HTERT RPE-1 (cell line): ENCODE measurements around the gene UNC13B.
"Not testable (repeated sequence)": the region's sequence is repeated elsewhere in the genome, so short reads cannot be mapped to it uniquely, and the experiment has no call there.

Experiments
- in situ Hi-C: fragments of 300-500 bp; cut with MboI; formaldehyde crosslinking; loops from 4 replicates; pipeline ENCODE4 v1.14.3; 2020; ENCODE audit warnings: low sequenced_read_pairs

The UNC13B gene

GRCh38 chr9:35162605-35163315 is 951 bp downstream of the UNC13B start:
- in situ Hi-C loops = no loop called here

- in situ Hi-C loops = no loop called here
These were observed 1.6 kb downstream of the UNC13B start for GRCh38 chr9:35163413-35163812.

DNA sequence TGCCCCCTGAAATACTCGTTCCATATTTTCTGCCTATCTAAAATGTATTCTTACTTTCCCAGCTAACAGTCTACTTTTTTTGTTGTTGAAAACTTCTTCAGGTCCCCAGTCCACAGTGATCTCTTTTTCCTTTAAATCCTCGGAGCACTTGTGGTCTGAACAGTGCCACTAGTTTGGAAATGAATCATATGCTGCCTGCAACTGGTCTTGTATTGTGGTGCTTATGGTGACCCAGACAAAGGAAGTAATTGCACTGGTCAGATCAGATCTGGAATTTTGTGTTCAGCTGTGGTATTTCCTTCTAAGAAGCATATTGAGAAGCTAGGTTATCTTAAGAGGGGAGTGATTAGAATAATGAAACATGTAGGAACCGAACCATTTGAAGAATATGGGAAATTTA is 2.9 kb downstream of the UNC13B start:
- in situ Hi-C loops = no loop called here

- in situ Hi-C loops = not testable (repeated sequence)
These were observed 5.6 kb downstream of the UNC13B start for GRCh38 chr9:35167429-35167828.

GRCh38 chr9:35168963-35169362 is 7.2 kb downstream of the UNC13B start:
- in situ Hi-C loops = no loop called here

- in situ Hi-C loops = no loop called here
These were observed 11.1 kb downstream of the UNC13B start for GRCh38 chr9:35172878-35173277.

DNA sequence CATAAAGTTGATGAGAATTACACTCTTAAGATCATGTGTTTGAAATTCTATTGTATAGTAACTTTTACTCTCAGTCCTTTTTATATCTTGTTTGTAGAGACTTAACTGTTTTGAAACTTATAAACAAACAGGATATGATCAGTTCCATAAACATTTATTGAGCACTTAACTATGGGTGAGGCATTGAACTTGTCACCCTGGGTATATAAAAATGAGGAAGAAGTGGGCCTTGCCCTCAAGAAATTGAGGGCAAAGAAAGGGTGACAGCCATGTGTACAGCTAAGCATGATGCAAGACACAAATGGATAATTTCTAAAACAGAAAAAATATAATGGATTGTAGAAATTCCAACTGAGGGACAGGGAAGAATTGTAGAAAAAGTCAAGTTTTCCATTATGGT is 15.7 kb downstream of the UNC13B start:
- in situ Hi-C loops = no loop called here

GRCh38 chr9:35179347-35180280 is 17.8 kb downstream of the UNC13B start:
- in situ Hi-C loops = no loop called here

GRCh38 chr9:35180801-35181200 is 19.0 kb downstream of the UNC13B start:
- in situ Hi-C loops = no loop called here

DNA sequence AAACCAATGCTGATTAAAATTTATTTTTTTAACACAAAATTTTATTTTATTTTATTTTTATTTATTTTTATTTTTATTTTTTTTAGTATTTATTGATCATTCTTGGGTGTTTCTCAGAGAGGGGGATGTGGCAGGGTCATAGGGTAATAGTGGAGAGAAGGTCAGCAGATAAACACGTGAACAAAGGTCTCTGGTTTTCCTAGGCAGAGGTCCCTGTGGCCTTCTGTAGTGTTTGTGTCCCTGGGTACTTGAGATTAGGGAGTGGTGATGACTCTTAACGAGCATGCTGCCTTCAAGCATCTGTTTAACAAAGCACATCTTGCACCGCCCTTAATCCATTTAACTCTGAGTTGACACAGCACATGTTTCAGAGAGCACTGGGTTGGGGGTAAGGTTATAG is 20.6 kb downstream of the UNC13B start:
- in situ Hi-C loops = not testable (repeated sequence)

DNA sequence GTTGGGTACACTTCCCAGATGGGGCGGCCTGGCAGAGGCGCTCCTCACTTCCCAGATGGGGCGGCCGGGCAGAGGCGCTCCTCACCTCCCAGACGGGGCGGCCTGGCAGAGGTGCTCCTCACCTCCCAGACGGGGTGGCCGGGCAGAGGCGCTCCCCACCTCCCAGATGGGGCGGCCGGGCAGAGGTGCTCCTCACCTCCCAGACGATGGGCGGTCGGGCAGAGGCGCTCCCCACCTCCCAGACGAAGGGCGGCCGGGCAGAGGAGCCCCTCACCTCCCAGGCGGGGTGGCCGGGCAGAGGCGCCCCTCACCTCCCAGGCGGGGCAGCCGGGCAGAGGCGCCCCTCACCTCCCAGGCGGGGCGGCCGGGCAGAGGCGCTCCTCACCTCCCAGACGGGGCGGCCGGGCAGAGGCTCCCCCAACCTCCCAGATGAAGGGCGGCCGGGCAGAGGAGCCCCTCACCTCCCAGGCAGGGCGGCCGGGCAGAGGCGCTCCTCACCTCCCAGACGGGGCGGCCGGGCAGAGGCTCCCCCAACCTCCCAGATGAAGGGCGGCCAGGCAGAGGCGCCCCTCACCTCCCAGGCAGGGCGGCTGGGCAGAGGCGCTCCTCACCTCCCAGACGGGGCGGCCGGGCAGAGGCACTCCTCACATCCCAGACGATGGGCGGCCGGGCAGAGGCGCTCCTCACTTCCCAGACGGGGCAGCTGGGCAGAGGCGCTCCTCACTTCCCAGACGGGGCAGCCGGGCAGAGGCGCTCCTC is 21.4 kb downstream of the UNC13B start:
- in situ Hi-C loops = not testable (repeated sequence)

DNA sequence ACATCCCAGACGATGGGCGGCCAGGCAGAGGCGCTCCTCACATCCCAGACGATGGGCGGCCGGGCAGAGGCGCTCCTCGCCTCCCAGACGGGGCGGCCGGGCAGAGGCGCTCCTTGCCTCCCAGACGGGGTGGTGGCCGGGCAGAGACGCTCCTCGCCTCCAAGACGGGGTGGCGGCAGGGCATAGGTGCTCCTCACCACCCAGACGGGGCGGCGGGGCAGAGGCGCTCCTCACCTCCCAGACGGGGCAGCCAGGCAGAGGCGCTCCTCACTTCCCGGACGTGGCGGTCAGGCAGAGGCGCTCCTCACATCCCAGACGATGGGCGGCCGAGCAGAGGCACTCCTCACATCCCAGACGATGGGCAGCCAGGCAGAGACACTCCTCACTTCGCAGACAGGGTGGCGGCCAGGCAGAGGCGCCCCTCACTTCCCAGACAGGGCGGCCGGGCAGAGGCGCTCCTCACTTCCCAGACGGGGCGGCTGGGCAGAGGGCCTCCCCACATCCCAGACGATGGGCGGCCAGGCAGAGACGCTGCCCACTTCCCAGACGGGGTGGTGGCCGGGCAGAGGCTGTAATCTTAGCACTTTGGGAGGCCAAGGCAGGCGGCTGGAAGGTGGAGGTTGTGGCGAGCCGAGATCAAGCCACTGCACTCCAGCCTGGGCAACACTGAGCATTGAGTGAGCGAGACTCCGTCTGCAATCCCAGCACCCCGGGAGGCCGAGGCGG is 22.1 kb downstream of the UNC13B start:
- in situ Hi-C loops = not testable (repeated sequence)

DNA sequence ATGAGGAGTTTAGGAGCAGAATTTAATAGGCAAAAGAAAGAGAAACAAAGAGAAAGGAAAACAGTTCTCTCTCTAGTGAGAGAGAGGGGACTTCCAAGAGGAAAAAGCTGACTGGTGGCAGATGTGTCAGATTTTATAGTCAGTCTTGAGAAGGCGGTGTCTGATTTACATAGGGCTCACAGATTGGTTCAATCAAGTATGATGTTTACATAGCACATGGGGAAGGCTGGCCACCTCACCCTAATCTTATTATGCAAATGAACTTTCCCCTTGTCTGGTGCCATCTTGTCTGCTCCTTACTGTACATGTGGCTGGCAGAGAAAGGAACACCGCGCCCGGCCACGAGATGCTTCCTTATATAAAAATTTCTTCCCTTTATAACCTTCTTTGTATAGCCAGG is 24.7 kb downstream of the UNC13B start:
- in situ Hi-C loops = no loop called here

GRCh38 chr9:35190203-35190602 is 28.4 kb downstream of the UNC13B start:
- in situ Hi-C loops = no loop called here

GRCh38 chr9:35191105-35191504 is 29.3 kb downstream of the UNC13B start:
- in situ Hi-C loops = no loop called here

GRCh38 chr9:35193762-35194161 is 32.0 kb downstream of the UNC13B start:
- in situ Hi-C loops = no loop called here

DNA sequence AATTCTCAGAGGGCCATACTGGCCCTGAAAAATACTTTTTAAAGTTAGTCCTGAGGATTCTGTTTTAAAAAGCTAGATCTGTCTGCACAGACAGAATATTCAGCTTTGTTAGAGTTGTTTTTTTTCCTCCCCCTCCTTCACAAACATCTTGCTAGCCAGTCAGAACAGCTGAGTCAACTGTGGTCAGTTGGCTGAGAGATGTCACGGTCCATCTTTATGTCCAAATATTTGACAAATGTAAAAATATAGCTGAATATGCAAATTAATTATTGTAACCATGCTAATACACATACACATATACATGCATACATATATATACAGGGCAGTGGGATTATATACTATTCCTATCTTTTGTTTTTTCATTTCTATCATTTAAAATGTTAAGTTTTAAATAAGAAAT is 33.9 kb downstream of the UNC13B start:
- in situ Hi-C loops = no loop called here

GRCh38 chr9:35198191-35198590 is 36.4 kb downstream of the UNC13B start:
- in situ Hi-C loops = no loop called here

GRCh38 chr9:35203528-35203927 is 41.7 kb downstream of the UNC13B start:
- in situ Hi-C loops = no loop called here

- in situ Hi-C loops = no loop called here
These were observed 43.5 kb downstream of the UNC13B start for GRCh38 chr9:35205340-35205739.

- in situ Hi-C loops = no loop called here
These were observed 50.0 kb downstream of the UNC13B start for GRCh38 chr9:35211854-35212253.
